Testis (tissue), 2 donors: ENCODE results near the gene RGS5.

ENCODE experiments used
- POLR2A ChIP-seq: fragments of 450-650 bp; IDR thresholded peaks from one replicate; pipeline ENCODE4 v1.6.1; 2017; ENCODE audit warnings: antibody characterized with exemption, mild to moderate bottlenecking, moderate library complexity
- TF ChIP-seq, protein P1 (sequence below), 3 experiments: fragments of 450-650 bp in 2 of 3; fragments of 200-600 bp in 1 of 3; sonication (generic) in 1 of 3; IDR thresholded peaks; one replicate each; pipeline ENCODE4 v1.5.1; 2016 to 2019; ENCODE audit warnings: antibody characterized with exemption in 3 of 3, mild to moderate bottlenecking in 2 of 3, moderate library complexity in 1 of 3

GRCh38 chr1:163104385-163105099, 98.2 kb downstream of the RGS5 start:
- TF ChIP-seq, protein P1, sequence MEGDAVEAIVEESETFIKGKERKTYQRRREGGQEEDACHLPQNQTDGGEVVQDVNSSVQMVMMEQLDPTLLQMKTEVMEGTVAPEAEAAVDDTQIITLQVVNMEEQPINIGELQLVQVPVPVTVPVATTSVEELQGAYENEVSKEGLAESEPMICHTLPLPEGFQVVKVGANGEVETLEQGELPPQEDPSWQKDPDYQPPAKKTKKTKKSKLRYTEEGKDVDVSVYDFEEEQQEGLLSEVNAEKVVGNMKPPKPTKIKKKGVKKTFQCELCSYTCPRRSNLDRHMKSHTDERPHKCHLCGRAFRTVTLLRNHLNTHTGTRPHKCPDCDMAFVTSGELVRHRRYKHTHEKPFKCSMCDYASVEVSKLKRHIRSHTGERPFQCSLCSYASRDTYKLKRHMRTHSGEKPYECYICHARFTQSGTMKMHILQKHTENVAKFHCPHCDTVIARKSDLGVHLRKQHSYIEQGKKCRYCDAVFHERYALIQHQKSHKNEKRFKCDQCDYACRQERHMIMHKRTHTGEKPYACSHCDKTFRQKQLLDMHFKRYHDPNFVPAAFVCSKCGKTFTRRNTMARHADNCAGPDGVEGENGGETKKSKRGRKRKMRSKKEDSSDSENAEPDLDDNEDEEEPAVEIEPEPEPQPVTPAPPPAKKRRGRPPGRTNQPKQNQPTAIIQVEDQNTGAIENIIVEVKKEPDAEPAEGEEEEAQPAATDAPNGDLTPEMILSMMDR (IDR thresholded peaks at IDR 0.05): no peak
- TF ChIP-seq POLR2A: no peak
